K562 (cell line): Measurements from ENCODE around the gene SLC27A4. TPM values are rescaled to one million over a fixed set of nuclear protein-coding genes. Genes with fewer than 3 reads are reported as not detected.

Source experiments
- ATF1 ChIP-seq, 2 experiments: fragments of 450-650 bp in 1 of 2; IDR thresholded peaks; 2 replicates each; pipeline ENCODE4 v1.6.1; 2016; ENCODE audit warnings: missing compliant biosample characterization in 1 of 2, missing genetic modification characterization in 1 of 2
- CBFB ChIP-seq: sonication (generic); formaldehyde crosslinking; IDR thresholded peaks from 2 replicates; pipeline ENCODE4 v1.4.0; 2020; ENCODE audit warnings: mild to moderate bottlenecking, missing genetic modification reagents
- CREB5 ChIP-seq: fragments of 250-450 bp; sonication (Bioruptor Pico); IDR thresholded peaks from 2 replicates; pipeline ENCODE4 v1.5.0; 2020; ENCODE audit warnings: mild to moderate bottlenecking
- CXXC5 ChIP-seq: fragments of 250-450 bp; sonication (Bioruptor Pico); IDR thresholded peaks from 2 replicates; pipeline ENCODE4 v1.8.0; 2022; ENCODE audit warnings: inconsistent platforms, mild to moderate bottlenecking, moderate library complexity
- E2F3 ChIP-seq: fragments of 250-450 bp; sonication (Bioruptor Pico); IDR thresholded peaks from 2 replicates; pipeline ENCODE4 v1.4.0; 2020; ENCODE audit warnings: mild to moderate bottlenecking
- EP400 ChIP-seq: fragments of 450-650 bp; IDR thresholded peaks from 2 replicates; pipeline ENCODE4 v1.6.1; 2017; ENCODE audit warnings: antibody characterized with exemption, mild to moderate bottlenecking, moderate library complexity
- HBP1 ChIP-seq: fragments of 450-650 bp; formaldehyde crosslinking; IDR thresholded peaks from 2 replicates; pipeline ENCODE4 v1.4.0; 2022; ENCODE audit warnings: missing genetic modification characterization
- NFXL1 ChIP-seq: fragments of 450-650 bp; formaldehyde crosslinking; IDR thresholded peaks from 2 replicates; pipeline ENCODE4 v1.4.0; 2021; ENCODE audit warnings: mild to moderate bottlenecking
- PHB2 ChIP-seq: fragments of 450-650 bp; IDR thresholded peaks from 2 replicates; pipeline ENCODE4 v1.6.1; 2017; ENCODE audit warnings: low read depth
- RBFOX2 ChIP-seq: fragments of 200-400 bp; formaldehyde crosslinking; IDR thresholded peaks from 2 replicates; pipeline ENCODE4 v1.6.1; 2017; ENCODE audit warnings: low read depth, mild to moderate bottlenecking, low read length, moderate library complexity
- RCOR1 ChIP-seq, 2 experiments: IDR thresholded peaks; 2 replicates each; pipeline ENCODE4 v1.6.1; 2012; ENCODE audit warnings: low read depth in 2 of 2, low read length in 2 of 2, borderline replicate concordance in 1 of 2, improper control_type of control experiment in 1 of 2
- SMARCE1 ChIP-seq: fragments of 450-650 bp; IDR thresholded peaks from 2 replicates; pipeline ENCODE4 v1.7.1; 2016; ENCODE audit warnings: mild to moderate bottlenecking
- SOX6 ChIP-seq: fragments of 450-650 bp; IDR thresholded peaks from 2 replicates; pipeline ENCODE4 v1.6.1; 2014; ENCODE audit warnings: mild to moderate bottlenecking
- TAF1 ChIP-seq: IDR thresholded peaks from 2 replicates; pipeline ENCODE4 v1.6.1; 2011; ENCODE audit warnings: mild to moderate bottlenecking, low read length, moderate library complexity; ENCODE audit not compliant: insufficient read depth, control insufficient read depth, severe bottlenecking; ENCODE audit errors: extremely low read depth
- TOE1 ChIP-seq, 2 experiments: fragments of 450-650 bp in 1 of 2; sonication (generic) in 1 of 2; formaldehyde crosslinking in 1 of 2; IDR thresholded peaks; 2 replicates each; pipeline versions ENCODE4 v1.7.1 to v1.8.0; 2016 to 2022; ENCODE audit warnings: borderline replicate concordance in 2 of 2, mild to moderate bottlenecking in 2 of 2, antibody characterized with exemption in 1 of 2, inconsistent platforms in 1 of 2, low read depth in 1 of 2, missing genetic modification reagents in 1 of 2, moderate library complexity in 1 of 2
- ZBTB11 ChIP-seq, 3 experiments: fragments of 200-800 bp in 1 of 3; fragments of 250-450 bp in 1 of 3; fragments of 450-650 bp in 1 of 3; sonication (Bioruptor Pico) in 1 of 3; sonication (Bioruptor generic) in 1 of 3; formaldehyde crosslinking in 1 of 3; IDR thresholded peaks; 2 replicates each; pipeline versions ENCODE4 v1.6.1 to v1.8.0; 2016 to 2022; ENCODE audit warnings: mild to moderate bottlenecking in 2 of 3, missing genetic modification characterization in 2 of 3, missing compliant biosample characterization in 1 of 3, moderate library complexity in 1 of 3
- ZNF134 ChIP-seq: fragments of 250-450 bp; sonication (Bioruptor Pico); conservative IDR thresholded peaks from 2 replicates; pipeline ENCODE4 v1.4.0; 2020
- ZNF24 ChIP-seq: fragments of 450-650 bp; IDR thresholded peaks from 2 replicates; pipeline ENCODE4 v1.6.1; 2016
- ZNF324 ChIP-seq: fragments of 250-450 bp; sonication (Bioruptor Pico); IDR thresholded peaks from 2 replicates; pipeline ENCODE4 v1.4.0; 2020; ENCODE audit warnings: mild to moderate bottlenecking
- ZNF431 ChIP-seq: sonication (generic); formaldehyde crosslinking; IDR thresholded peaks from 2 replicates; pipeline ENCODE4 v1.8.0; 2022; ENCODE audit warnings: mild to moderate bottlenecking, missing genetic modification reagents
- ZNF717 ChIP-seq: fragments of 250-450 bp; sonication (Bioruptor Pico); IDR thresholded peaks from 2 replicates; pipeline ENCODE4 v1.5.0; 2021
- ZSCAN29 ChIP-seq: fragments of 450-650 bp; IDR thresholded peaks from 2 replicates; pipeline ENCODE4 v1.6.1; 2017
- polyA plus RNA-seq, 8 experiments: library from polyadenylated mRNA; depleted of rRNA in 4 of 8; stranded (reverse) in 5 of 8; unstranded in 3 of 8; fragments of >200 nt; fragmentation: Nextera tagmentation in 2 of 8; fragmentation: Illumina TruSeq in 1 of 8; extraction: Ambion mirVana in 2 of 8; extraction: Trizol in 1 of 8; gene quantifications; 2 replicates each; pipeline versions ENCODE4 v1.2.1 to v1.2.3, GENCODE V29; 2011 to 2014; ENCODE audit warnings: inconsistent platforms in 1 of 8, missing spikeins in 1 of 8
- total RNA-seq, 7 experiments: library from RNA; depleted of rRNA in 6 of 7; stranded (reverse); fragments of >200 nt in 6 of 7; fragmentation: Illumina TruSeq in 2 of 7; extraction: Trizol in 2 of 7; gene quantifications; 2 replicates each; pipeline versions ENCODE4 v1.2.1 to v1.2.3, GENCODE V29; 2011 to 2021; ENCODE audit warnings: low replicate concordance in 1 of 7

Gene SLC27A4
- total and polyA plus RNA-seq, 9 of the 15 experiments (the other 6 are each of a cell fraction or from before 2014, with no cell fraction given), result 0.25 to 35.7 (median 14.0) TPM

GRCh38 chr9:128370752-128371629, 30.7 kb downstream of the SLC27A4 start, which contains the start of gene URM1 (continued):
- TF ChIP-seq SOX6, result peak; percentile 9; the same call in 1 of the 2 replicates
- TF ChIP-seq NFXL1 (CRISPR knock-in tag), result no peak
- no peak for TF ChIP-seq CREB5 (CRISPR knock-in tag)
- TF ChIP-seq ZNF24, result no peak
- TF ChIP-seq TOE1 (IDR thresholded peaks at IDR 0.05; ENCODE audit: borderline replicate concordance), result no peak
- TF ChIP-seq TOE1 (CRISPR knock-in tag; IDR thresholded peaks at IDR 0.05; ENCODE audit: borderline replicate concordance, low read depth), result peak; percentile 37; the same call in 1 of the 2 replicates
- TF ChIP-seq ZNF134 (CRISPR knock-in tag), result no peak
- peak in 1 of 2 experiments; percentile 14; a peak in 1 of 4 replicates for TF ChIP-seq RCOR1 (IDR thresholded peaks at IDR 0.05; ENCODE audit: borderline replicate concordance in 1 of 2, low read depth in 2 of 2, low read length in 2 of 2)
- TF ChIP-seq TAF1, result peak; percentile 81
- no peak for TF ChIP-seq ZNF717 (CRISPR knock-in tag)
- TF ChIP-seq ZNF324 (CRISPR knock-in tag), result no peak
- 0 out of 2 replicates have a peak, but pooled peaks have one; percentile 9 for TF ChIP-seq HBP1 (CRISPR knock-in tag)
- TF ChIP-seq RBFOX2, result peak; percentile 79
- no peak for TF ChIP-seq ATF1 (CRISPR knock-in tag; IDR thresholded peaks at IDR 0.05)
- peak; percentile 50 for TF ChIP-seq ATF1 (tag; IDR thresholded peaks at IDR 0.05)
- TF ChIP-seq ZNF431 (CRISPR knock-in tag), result 0 out of 2 replicates have a peak, but pooled peaks have one; percentile 21
- TF ChIP-seq PHB2, result no peak
- TF ChIP-seq SMARCE1, result 0 out of 2 replicates have a peak, but pooled peaks have one; percentile 29
- peak; percentile 77 for TF ChIP-seq EP400
- TF ChIP-seq CBFB, result no peak
- no peak for TF ChIP-seq ZSCAN29
- peak; percentile 56; the same call in 1 of the 2 replicates for TF ChIP-seq CXXC5
- TF ChIP-seq ZBTB11 (CRISPR knock-in tag; IDR thresholded peaks at IDR 0.05), result peak in 2 of 3 experiments; percentile 55 to 89; a peak in 3 of 6 replicates
- TF ChIP-seq E2F3 (CRISPR knock-in tag), result no peak
